ENCODE measurements around the gene AKR1B1.

The AKR1B1 gene

DNA sequence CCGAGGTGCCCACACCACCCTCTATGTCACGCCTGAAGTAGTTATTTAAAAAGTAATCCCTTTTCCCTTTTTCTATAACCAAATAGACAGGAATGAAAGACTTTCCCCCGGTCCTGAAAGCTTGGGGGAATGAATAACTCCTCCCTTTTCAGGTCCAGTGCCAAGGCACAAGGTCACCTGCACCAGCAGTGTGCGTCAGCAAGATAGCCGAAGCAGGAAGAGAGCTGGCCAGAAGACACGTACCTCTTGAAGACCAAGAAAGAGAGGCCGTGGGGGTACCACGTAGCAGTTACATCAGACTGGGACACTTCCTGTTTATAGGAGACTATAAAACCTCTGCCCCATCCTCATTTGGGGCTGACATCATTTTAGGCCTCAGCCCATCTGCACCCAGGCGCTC is 10.7 kb upstream of the AKR1B1 start:
- no peak for DNase-seq (ENCODE audit: low spot score)

- no peak for DNase-seq (ENCODE audit: low spot score)
Observed at GRCh38 chr7:134468475-134468874, 9.6 kb upstream of the AKR1B1 start.

DNA sequence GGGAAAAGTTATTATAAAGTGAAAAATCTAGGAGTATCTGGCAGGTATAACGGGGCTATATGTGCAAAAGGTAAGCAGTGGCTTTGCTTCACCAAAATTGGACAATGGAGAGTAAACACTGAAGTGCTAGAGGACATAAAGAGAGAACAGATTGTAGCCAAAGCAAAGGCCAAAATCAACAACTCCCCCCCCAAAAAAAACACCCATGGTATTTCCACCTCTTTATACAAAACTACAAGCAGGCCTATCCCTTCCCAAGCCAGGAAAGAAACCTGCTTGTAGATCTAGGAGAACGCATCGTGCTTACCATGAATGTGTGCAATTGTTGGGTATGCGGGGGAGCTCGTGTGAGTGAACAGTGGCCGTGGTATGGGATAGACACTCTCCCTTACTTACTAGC is 9.2 kb upstream of the AKR1B1 start:
- DNase-seq (ENCODE audit: low spot score): no peak

GRCh38 chr7:134465491-134465890 is 6.6 kb upstream of the AKR1B1 start:
- DNase-seq (ENCODE audit: low spot score): no peak

GRCh38 chr7:134464496-134464895 is 5.6 kb upstream of the AKR1B1 start:
- DNase-seq (ENCODE audit: low spot score): no peak

- no peak for DNase-seq (ENCODE audit: low spot score)
Observed at GRCh38 chr7:134463751-134464150, 4.9 kb upstream of the AKR1B1 start.

GRCh38 chr7:134462337-134462925 is 3.5 kb upstream of the AKR1B1 start:
- no peak for DNase-seq (ENCODE audit: low spot score)

GRCh38 chr7:134461916-134462315 is 3.0 kb upstream of the AKR1B1 start:
- DNase-seq (ENCODE audit: low spot score): no peak

GRCh38 chr7:134459981-134460380 is 1.1 kb upstream of the AKR1B1 start:
- DNase-seq (ENCODE audit: low spot score): no peak

DNA sequence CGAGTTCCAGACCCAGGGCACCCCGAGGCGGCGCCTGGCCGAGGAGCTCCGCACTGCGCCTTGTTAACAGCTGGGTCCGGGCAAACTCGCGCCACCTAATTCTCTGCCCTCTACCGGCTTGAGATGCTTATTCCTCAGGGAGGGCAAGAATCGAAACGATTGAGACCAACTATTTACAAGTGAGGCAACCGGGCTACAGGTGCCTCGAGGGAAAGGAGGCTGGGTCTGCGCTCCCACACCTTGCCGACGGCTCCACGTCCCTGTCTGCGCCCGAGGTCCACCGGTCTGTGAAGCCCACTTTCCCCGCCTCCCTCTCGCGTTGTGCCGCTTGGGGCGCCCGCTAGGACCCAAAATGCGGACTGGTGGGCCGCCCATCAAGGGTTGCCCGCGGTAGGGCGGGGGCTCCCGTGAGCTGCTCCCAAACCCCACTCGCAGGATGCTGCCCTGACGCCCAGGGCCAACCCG is 527 bp downstream of the AKR1B1 start:
- DNase-seq (ENCODE audit: low spot score): no peak

DNA sequence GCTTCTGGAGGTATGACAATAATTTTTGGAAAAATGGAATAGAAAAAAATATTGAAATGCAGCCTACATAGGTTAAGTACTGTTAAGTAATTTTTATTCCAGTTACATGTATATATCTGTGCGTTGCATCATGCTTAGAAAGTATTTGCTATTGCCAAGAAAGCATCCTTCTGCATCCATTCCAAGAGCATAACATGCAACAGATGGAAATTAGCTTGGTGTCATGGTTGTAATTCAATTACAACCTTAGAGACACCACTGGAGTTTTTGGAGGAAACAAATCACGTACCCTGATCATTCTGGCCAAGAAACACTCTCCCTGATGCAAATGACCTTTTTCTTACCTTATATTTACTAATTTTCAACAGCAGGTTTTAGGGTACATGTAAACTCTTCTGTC is 1.7 kb downstream of the AKR1B1 start:
- DNase-seq (ENCODE audit: low spot score): no peak

GRCh38 chr7:134454277-134454676 is 4.6 kb downstream of the AKR1B1 start:
- no peak for DNase-seq (ENCODE audit: low spot score)

- no peak for DNase-seq (ENCODE audit: low spot score)
Observed at GRCh38 chr7:134453518-134453917, 5.4 kb downstream of the AKR1B1 start.

- DNase-seq (ENCODE audit: low spot score): no peak
Observed at GRCh38 chr7:134452991-134453473, 5.9 kb downstream of the AKR1B1 start.

DNA sequence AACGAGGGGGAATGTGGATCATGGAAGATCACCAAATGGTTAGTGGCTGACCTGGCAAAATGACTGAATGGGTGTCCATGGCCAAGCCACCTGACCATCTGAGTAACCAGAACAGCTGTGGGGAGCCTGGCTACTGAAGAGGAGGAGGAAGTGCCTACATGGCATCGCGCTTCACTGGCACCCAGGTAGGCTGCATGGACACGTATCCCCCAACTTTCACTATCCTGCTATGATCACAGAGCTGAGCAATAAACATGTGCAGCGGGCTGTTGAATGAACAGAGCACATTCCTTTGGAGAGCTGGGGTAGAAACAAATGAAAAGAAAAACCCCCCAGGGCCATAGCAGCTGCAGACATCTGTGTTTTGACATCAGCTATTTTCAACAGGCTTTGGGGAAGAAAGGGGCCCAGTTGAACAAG is 6.5 kb downstream of the AKR1B1 start:
- no peak for DNase-seq (ENCODE audit: low spot score)

DNA sequence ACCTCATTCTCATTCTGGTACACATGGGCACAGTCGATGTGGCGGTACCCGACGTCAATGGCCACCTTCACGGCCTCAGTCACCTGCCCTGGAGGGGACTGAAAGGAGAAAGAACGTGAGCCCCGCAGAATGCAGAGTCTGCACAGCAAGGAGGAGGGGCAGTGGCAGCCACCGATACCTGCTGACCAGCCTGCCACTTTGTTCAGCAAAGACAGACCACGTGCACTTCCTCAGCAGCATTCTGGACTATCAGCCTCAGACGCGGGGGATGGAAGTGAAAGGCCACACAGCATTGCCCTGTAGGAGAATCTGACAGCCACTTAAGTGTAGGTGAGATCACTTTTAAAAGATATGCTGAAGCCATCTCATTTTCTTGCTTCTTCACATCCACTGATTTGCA is 7.2 kb downstream of the AKR1B1 start:
- DNase-seq (ENCODE audit: low spot score): no peak

- no peak for DNase-seq (ENCODE audit: low spot score)
Observed at GRCh38 chr7:134450294-134451000, 8.5 kb downstream of the AKR1B1 start.

DNA sequence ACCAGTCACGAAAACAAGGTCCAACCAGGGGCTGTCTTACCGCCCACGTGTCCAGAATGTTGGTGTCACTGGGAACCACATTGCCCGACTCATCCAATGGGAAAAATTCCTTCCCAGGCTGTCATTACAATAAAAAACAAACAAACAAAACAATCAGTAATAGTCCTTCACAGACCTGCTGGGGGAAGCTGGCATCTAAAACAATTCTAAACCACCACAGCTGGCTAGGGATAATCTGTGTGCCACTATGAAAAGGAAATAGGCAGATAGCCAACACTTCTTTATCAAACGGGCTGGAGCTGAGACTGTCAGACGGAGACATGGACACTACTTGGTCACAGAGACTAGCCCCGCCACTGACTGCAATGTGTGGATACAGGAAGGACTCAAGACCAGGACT is 9.2 kb downstream of the AKR1B1 start:
- no peak for DNase-seq (ENCODE audit: low spot score)

GRCh38 chr7:134448356-134449229 is 10.3 kb downstream of the AKR1B1 start:
- peak; percentile 52 for DNase-seq (ENCODE audit: low spot score)

DNA sequence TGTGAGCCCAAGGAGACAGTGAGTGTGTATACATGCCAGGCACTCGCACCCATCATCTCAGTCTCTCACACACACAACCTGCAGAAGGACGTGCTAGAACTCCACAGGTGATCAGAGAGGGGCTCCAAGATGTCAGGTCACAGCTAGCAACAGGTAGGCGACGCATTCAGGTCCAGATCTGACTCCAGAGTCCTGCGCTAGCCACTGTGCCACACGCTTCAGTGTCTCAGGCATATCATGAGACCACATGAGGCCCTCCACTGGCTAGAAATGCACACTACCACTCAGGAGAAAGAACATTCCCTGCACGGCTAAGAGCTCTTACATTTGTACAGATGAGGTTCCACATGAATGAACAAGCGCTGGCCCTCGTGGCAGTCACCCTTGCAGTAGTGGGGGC is 11.5 kb downstream of the AKR1B1 start:
- no peak for DNase-seq (ENCODE audit: low spot score)

- DNase-seq (ENCODE audit: low spot score): no peak
Observed at GRCh38 chr7:134446923-134447322, 12.0 kb downstream of the AKR1B1 start.

GRCh38 chr7:134446446-134446845 is 12.5 kb downstream of the AKR1B1 start:
- no peak for DNase-seq (ENCODE audit: low spot score)

GRCh38 chr7:134444961-134445315 is 14.0 kb downstream of the AKR1B1 start:
- no peak for DNase-seq (ENCODE audit: low spot score)
